Nephron (organoid): ENCODE data around the gene NAA25.
"Not testable (repeated sequence)": the region's sequence is repeated elsewhere in the genome, so short reads cannot be mapped to it uniquely, and the experiment has no call there.

Source experiments
- H3K27ac Mint-ChIP-seq, 3 experiments: 2 replicates each; pipeline ENCODE4 v1.8.0; 2020; ENCODE audit warnings: mixed read lengths in 3 of 3, mild to moderate bottlenecking in 2 of 3, moderate library complexity in 1 of 3
- H3K27me3 Mint-ChIP-seq: 2 replicates; pipeline ENCODE4 v1.8.0; 2021; ENCODE audit warnings: low read depth, mild to moderate bottlenecking, moderate library complexity, mixed read lengths
- H3K36me3 Mint-ChIP-seq: 2 replicates; pipeline ENCODE4 v1.8.0; 2020; ENCODE audit warnings: low read depth, mixed read lengths
- H3K4me1 Mint-ChIP-seq: 2 replicates; pipeline ENCODE4 v1.8.0; 2020; ENCODE audit warnings: mixed read lengths
- H3K4me3 Mint-ChIP-seq, 3 experiments: 2 replicates each; pipeline ENCODE4 v1.8.0; 2020; ENCODE audit warnings: mild to moderate bottlenecking in 3 of 3, mixed read lengths in 3 of 3, moderate library complexity in 2 of 3
- H3K9me3 Mint-ChIP-seq: 2 replicates; pipeline ENCODE4 v1.8.0; 2020; ENCODE audit warnings: mixed read lengths
- TF ChIP-seq, protein P1 (sequence below), 3 experiments: fragments of 200-600 bp; sonication (generic); IDR thresholded peaks; one replicate each; pipeline ENCODE4 v1.5.0; 2021; ENCODE audit warnings: antibody characterized with exemption in 3 of 3; ENCODE audit not compliant: unreplicated experiment in 3 of 3

NAA25 gene

DNA sequence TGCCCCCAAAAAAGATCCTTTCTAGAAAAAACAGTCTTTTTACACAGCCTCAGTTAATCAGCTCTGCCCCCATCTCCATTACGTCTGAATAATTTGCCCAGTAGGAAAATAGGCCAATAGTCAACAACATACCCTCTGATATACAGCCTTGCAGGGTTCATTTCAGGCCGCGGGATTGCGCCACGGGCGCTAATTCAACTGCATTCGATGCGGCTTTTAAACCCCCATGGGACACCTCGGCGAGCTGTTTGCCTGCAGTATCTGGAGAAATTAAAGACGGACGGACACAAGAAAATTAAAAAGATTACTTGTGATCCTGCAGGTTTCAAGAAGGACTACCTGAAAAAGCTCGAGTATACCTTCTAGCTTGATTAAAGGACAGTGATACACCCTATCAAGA lies 59.2 kb downstream of the NAA25 start:
- no peak overlapping the region for H3K27ac Mint-ChIP-seq
- no peak overlapping the region for H3K4me3 Mint-ChIP-seq
- no peaks in the 10 kb centered on the region for H3K27me3 Mint-ChIP-seq
- no peaks in the 10 kb centered on the region for H3K9me3 Mint-ChIP-seq
- peaks cover 59% of the 10 kb centered on the region for H3K36me3 Mint-ChIP-seq
- H3K4me1 Mint-ChIP-seq = no peaks in the 10 kb centered on the region
- TF ChIP-seq, protein P1, sequence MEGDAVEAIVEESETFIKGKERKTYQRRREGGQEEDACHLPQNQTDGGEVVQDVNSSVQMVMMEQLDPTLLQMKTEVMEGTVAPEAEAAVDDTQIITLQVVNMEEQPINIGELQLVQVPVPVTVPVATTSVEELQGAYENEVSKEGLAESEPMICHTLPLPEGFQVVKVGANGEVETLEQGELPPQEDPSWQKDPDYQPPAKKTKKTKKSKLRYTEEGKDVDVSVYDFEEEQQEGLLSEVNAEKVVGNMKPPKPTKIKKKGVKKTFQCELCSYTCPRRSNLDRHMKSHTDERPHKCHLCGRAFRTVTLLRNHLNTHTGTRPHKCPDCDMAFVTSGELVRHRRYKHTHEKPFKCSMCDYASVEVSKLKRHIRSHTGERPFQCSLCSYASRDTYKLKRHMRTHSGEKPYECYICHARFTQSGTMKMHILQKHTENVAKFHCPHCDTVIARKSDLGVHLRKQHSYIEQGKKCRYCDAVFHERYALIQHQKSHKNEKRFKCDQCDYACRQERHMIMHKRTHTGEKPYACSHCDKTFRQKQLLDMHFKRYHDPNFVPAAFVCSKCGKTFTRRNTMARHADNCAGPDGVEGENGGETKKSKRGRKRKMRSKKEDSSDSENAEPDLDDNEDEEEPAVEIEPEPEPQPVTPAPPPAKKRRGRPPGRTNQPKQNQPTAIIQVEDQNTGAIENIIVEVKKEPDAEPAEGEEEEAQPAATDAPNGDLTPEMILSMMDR (IDR thresholded peaks at IDR 0.05; ENCODE audit: unreplicated experiment in 3 of 3) = no peak

DNA sequence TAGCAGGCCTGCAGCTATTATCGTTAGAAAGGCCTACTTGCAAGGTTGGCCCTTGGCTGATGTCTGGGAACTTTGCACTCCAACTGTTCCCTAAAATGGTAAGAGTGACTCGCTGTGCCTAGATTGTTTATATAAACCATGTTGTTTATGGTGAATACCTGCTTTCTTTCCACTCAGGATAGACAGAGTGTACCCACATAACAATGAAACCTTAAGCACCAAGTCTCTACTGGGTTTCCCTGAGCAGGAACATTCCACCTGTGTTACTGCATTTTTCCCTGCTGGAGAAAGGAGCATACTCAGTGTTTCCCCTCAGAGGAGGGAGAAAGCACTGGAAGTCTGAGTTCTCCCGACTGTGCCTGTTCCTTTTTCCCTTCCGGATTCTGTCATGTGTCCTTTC lies 62.6 kb downstream of the NAA25 start:
- H3K4me1 Mint-ChIP-seq = no peaks in the 10 kb centered on the region
- TF ChIP-seq, protein P1 (IDR thresholded peaks at IDR 0.05; ENCODE audit: unreplicated experiment in 3 of 3) = no peak
- H3K4me3 Mint-ChIP-seq = no peak overlapping the region
- no peak overlapping the region for H3K27ac Mint-ChIP-seq
- no peaks in the 10 kb centered on the region for H3K27me3 Mint-ChIP-seq
- peaks cover 54% of the 10 kb centered on the region for H3K36me3 Mint-ChIP-seq
- no peaks in the 10 kb centered on the region for H3K9me3 Mint-ChIP-seq

DNA sequence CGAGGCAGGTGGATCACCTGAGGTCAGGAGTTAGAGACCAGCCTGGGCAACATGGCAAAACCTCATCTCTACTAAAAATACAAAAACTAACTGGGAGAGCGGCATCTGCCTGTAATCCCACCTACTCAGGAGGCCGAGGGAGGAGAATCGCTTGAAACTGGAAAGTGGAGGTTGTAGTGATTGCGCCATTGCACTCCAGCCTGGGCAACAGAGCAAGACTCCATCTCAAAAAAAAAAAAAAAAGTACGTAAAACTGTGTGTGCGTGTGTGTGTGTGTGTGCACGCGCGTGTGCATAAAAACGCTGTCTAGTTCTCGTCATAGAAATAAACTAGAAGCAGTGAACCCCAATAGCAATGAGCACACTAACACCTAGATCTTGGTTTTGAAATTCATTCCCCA lies 72.0 kb downstream of the NAA25 start:
- H3K36me3 Mint-ChIP-seq = peaks cover 61% of the 10 kb centered on the region
- H3K9me3 Mint-ChIP-seq, H3K4me1 Mint-ChIP-seq, H3K27ac Mint-ChIP-seq, H3K4me3 Mint-ChIP-seq, H3K27me3 Mint-ChIP-seq: not testable (repeated sequence)

DNA sequence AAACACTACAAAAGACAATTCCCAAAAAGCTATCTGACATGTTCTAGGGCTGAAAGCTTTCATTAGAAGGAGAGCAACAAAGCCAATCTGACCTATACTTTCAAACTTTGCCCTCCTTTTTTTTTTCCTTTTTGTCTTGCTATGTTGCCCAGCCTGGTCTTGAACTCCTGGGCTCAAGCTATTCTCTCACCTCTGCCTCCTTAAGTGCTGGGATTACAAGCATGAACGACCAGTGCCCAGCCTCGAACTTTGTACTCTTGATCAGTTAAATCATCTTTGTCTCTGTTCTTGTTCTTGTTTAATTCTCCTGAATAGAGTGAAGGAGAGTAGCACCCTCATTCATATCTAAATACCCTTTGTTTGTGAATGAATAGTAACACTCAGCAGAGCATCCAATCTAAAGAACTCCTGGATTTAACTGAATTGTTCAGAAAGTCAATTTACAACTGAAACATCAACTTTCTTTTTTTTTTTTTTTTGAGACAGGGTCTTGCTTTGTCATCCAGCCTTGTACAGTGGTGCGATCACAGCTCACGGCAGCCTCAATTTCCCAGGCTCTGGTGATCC lies 73.3 kb downstream of the NAA25 start:
- TF ChIP-seq, protein P1 (IDR thresholded peaks at IDR 0.05; ENCODE audit: unreplicated experiment in 3 of 3) = no peak
- Mint-ChIP-seq H3K36me3 (peaks cover 70% of the 10 kb centered on the region), H3K4me1 (no peaks in the 10 kb centered on the region), H3K4me3 (no peak overlapping the region), H3K27me3 (no peaks in the 10 kb centered on the region), H3K27ac (no peak overlapping the region), H3K9me3 (no peaks in the 10 kb centered on the region)

DNA sequence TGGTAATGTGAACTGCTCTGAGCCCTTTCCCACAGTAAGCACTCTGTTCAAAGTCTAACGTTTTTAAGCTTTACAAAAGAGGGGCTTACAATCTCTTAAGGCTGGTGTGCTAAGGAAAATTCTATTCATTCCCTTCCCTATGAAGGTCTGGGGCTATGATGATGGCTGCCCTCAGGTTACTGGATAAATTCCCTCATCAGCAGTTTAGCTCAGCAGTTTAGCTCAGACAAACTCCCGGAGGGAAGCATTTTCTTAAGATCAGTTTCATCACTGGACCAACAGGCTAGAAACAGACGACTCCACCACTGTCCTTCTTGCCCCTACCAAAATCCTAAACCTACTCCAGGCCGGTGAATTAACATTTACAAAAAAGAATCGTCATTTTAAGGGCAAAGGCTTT lies 76.3 kb downstream of the NAA25 start:
- Mint-ChIP-seq H3K27ac (no peak overlapping the region), H3K36me3 (peaks cover 68% of the 10 kb centered on the region), H3K27me3 (no peaks in the 10 kb centered on the region), H3K9me3 (no peaks in the 10 kb centered on the region), H3K4me3 (no peak overlapping the region), H3K4me1 (no peaks in the 10 kb centered on the region)
- TF ChIP-seq, protein P1 (IDR thresholded peaks at IDR 0.05; ENCODE audit: unreplicated experiment in 3 of 3) = no peak

DNA sequence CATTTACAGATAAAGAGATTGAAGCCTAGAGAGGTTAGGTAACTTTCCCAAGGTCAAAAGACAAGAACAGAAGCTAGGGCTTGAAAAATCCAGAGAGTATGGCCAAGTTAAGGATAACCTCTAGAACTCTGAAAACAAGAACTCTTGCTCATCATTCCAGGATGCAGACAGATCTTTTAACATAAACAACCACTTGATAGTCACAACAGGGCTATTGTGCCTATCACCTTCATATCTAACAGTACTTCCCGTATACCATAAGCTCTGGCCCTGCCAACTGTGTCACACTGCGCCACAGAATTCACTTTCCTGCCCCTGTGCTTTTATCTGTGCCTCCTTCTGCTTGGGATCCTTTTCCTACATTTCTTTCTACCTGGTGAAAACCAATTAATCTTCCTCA lies 77.1 kb downstream of the NAA25 start:
- H3K27ac Mint-ChIP-seq = no peak overlapping the region
- H3K9me3 Mint-ChIP-seq = no peaks in the 10 kb centered on the region
- no peaks in the 10 kb centered on the region for H3K27me3 Mint-ChIP-seq
- no peak overlapping the region for H3K4me3 Mint-ChIP-seq
- H3K36me3 Mint-ChIP-seq = peaks cover 62% of the 10 kb centered on the region
- no peaks in the 10 kb centered on the region for H3K4me1 Mint-ChIP-seq
- TF ChIP-seq, protein P1 (IDR thresholded peaks at IDR 0.05; ENCODE audit: unreplicated experiment in 3 of 3) = no peak
